ENCODE data around the gene COQ6. TPM values are rescaled to one million over a fixed set of nuclear protein-coding genes. Genes with fewer than 3 reads are reported as not detected.

The COQ6 gene
- total RNA-seq, 1 experiment from 2014 or later: 12.0 TPM

- Histone ChIP-seq H2AK5ac (ENCODE audit: insufficient read length, low read length) (no peak overlapping the region), H4K5ac (ENCODE audit: insufficient read length, low read depth, low read length) (no peak overlapping the region), H3T11ph (ENCODE audit: low read length) (no peak overlapping the region), H3K9ac (ENCODE audit: extremely low read depth, insufficient read length, low read length) (no peak overlapping the region), H2BK20ac (ENCODE audit: low read depth, low read length, poor library complexity, severe bottlenecking) (no peak overlapping the region), H2BK15ac (ENCODE audit: low read depth, low read length) (no peak overlapping the region), H4K20me1 (ENCODE audit: control insufficient read depth, insufficient read depth, insufficient read length) (no peaks in the 10 kb centered on the region), H2BK120ac (ENCODE audit: low read depth, low read length, poor library complexity, severe bottlenecking) (no peak overlapping the region), H3K18ac (ENCODE audit: insufficient read length, low read depth, low read length) (no peak overlapping the region), H3K14ac (ENCODE audit: insufficient read depth, low read length) (no peak overlapping the region), H3K4ac (ENCODE audit: low read depth, low read length) (no peak overlapping the region), H3K9me3 (ENCODE audit: control insufficient read depth, low read depth, low read length) (no peaks in the 10 kb centered on the region), H4K91ac (ENCODE audit: insufficient read length, low read depth, low read length) (no peak overlapping the region), H3K27me3 (ENCODE audit: insufficient read depth, low read length) (no peaks in the 10 kb centered on the region), H3K79me1 (ENCODE audit: insufficient read depth, low read depth, low read length, poor library complexity, severe bottlenecking) (no peaks in the 10 kb centered on the region), H3K56ac (ENCODE audit: insufficient read length, low read depth, low read length) (no peak overlapping the region), H4K8ac (replicated peaks; ENCODE audit: insufficient read length, low read depth, low read length) (no peak overlapping the region), H2BK5ac (ENCODE audit: insufficient read length, low read length) (no peak overlapping the region), H2AFZ (ENCODE audit: low read length) (no peak overlapping the region), H3K27ac (ENCODE audit: insufficient read length, low read depth, low read length) (no peak overlapping the region), H3K4me2 (ENCODE audit: insufficient read depth, insufficient read length, low read length) (no peak overlapping the region), H3K4me1 (ENCODE audit: insufficient read depth, low read length) (no peaks in the 10 kb centered on the region), H3K23ac (ENCODE audit: insufficient read length, low read depth, low read length) (no peak overlapping the region), H2BK12ac (ENCODE audit: insufficient read length, low read depth, low read length) (no peak overlapping the region), H3K23me2 (ENCODE audit: insufficient read length, low read depth, low read length, poor library complexity, severe bottlenecking) (no peaks in the 10 kb centered on the region), H3K79me2 (ENCODE audit: insufficient read depth, low read length) (no peaks in the 10 kb centered on the region)
- Mint-ChIP-seq H3K27ac (no peak overlapping the region), H3K27me3 (ENCODE audit: low read depth) (no peaks in the 10 kb centered on the region), H3K9me3 (no peaks in the 10 kb centered on the region), H3K36me3 (ENCODE audit: insufficient read depth in 1 of 3, low read depth in 3 of 3) (peaks cover 9 to 62% (median 34%) of the 10 kb centered on the region in 3 experiments; a peak in 6 of 7 replicates), H3K4me1 (no peaks in the 10 kb centered on the region), H3K4me3 (no peak overlapping the region)
- TF ChIP-seq, protein P1, sequence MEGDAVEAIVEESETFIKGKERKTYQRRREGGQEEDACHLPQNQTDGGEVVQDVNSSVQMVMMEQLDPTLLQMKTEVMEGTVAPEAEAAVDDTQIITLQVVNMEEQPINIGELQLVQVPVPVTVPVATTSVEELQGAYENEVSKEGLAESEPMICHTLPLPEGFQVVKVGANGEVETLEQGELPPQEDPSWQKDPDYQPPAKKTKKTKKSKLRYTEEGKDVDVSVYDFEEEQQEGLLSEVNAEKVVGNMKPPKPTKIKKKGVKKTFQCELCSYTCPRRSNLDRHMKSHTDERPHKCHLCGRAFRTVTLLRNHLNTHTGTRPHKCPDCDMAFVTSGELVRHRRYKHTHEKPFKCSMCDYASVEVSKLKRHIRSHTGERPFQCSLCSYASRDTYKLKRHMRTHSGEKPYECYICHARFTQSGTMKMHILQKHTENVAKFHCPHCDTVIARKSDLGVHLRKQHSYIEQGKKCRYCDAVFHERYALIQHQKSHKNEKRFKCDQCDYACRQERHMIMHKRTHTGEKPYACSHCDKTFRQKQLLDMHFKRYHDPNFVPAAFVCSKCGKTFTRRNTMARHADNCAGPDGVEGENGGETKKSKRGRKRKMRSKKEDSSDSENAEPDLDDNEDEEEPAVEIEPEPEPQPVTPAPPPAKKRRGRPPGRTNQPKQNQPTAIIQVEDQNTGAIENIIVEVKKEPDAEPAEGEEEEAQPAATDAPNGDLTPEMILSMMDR (conservative IDR thresholded peaks at IDR 0.05): no peak
- no peak for DNase-seq
- no CpG with 5 or more reads among the region's 3 CpGs for WGBS (ENCODE audit: extremely low coverage, insufficient read length, low lambda C conversion rate)
Measured at GRCh38 chr14:73903028-73903427, 47.1 kb upstream of the COQ6 start.
